K562 (cell line): ENCODE measurements around the gene PDZRN3.

ENCODE experiments used
- PHF21A ChIP-seq: fragments of 450-650 bp; IDR thresholded peaks from 2 replicates; pipeline ENCODE4 v1.6.1; 2017; ENCODE audit warnings: low read depth, borderline replicate concordance
- ZC3H4 ChIP-seq: sonication (generic); formaldehyde crosslinking; IDR thresholded peaks from 2 replicates; pipeline ENCODE4 v1.9.0; 2021; ENCODE audit warnings: missing genetic modification reagents, borderline replicate concordance

DNA sequence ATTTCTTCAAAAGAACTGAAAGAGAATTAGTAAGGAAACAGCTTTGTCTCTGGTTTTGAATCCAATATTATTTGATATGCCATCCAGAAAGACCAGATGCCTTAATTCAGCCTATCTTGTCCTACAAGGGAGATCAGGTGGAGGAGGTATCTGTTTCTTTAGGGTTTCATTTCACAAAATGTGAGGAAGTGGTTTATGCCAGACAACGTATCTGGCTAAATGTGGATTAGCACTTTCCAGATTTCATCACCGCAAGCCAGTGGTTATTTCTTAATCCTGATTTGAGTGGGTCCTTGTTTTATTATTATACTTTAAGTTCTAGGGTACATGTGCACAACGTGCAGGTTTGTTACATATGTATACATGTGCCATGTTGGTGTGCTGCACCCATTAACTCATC lies 292.2 kb downstream of the PDZRN3 start:
- TF ChIP-seq PHF21A, result no peak
- TF ChIP-seq ZC3H4 (CRISPR knock-in tag), result no peak
